ENCODE measurements around the gene RBSN.

RBSN gene

GRCh38 chr3:15029625-15030024 lies 69.3 kb downstream of the RBSN start:
- peaks cover 76% of the 10 kb centered on the region for H3K36me3 Mint-ChIP-seq
- no peak overlapping the region for H3K27ac Mint-ChIP-seq
- no peak for ATAC-seq
- no peaks in the 10 kb centered on the region for H3K9me3 Mint-ChIP-seq
- no peak overlapping the region for H3K4me3 Mint-ChIP-seq
- no peaks in the 10 kb centered on the region for H3K4me1 Mint-ChIP-seq
- no peaks in the 10 kb centered on the region for H3K27me3 Mint-ChIP-seq

- Mint-ChIP-seq H3K27ac (no peak overlapping the region), H3K36me3 (peaks cover 74% of the 10 kb centered on the region), H3K4me3 (no peak overlapping the region), H3K4me1 (no peaks in the 10 kb centered on the region), H3K9me3 (no peaks in the 10 kb centered on the region), H3K27me3 (no peaks in the 10 kb centered on the region)
- no peak for ATAC-seq
These were observed 75.2 kb downstream of the RBSN start for GRCh38 chr3:15023719-15024118.

GRCh38 chr3:15023249-15023648 lies 75.7 kb downstream of the RBSN start:
- ATAC-seq, result no peak
- no peaks in the 10 kb centered on the region for H3K27me3 Mint-ChIP-seq
- no peaks in the 10 kb centered on the region for H3K9me3 Mint-ChIP-seq
- no peak overlapping the region for H3K27ac Mint-ChIP-seq
- H3K4me3 Mint-ChIP-seq, result no peak overlapping the region
- H3K36me3 Mint-ChIP-seq, result peaks cover 70% of the 10 kb centered on the region
- H3K4me1 Mint-ChIP-seq, result no peaks in the 10 kb centered on the region

All from stimulated activated memory B cell treated with anti-CD40 and anti-IgM and Interleukin-4, amounts not matched to agents 10 μg/mL and 1 μg/mL and 100 μg/mL, for 72 hours (primary cell).